ENCODE measurements around the gene PHETA2.
A peak's percentile ranks its signal among the peaks of the same experiment; 100 is the strongest.
"Not testable (repeated sequence)": the region's sequence is repeated elsewhere in the genome, so short reads cannot be mapped to it uniquely, and the experiment has no call there.

Gene PHETA2

DNA sequence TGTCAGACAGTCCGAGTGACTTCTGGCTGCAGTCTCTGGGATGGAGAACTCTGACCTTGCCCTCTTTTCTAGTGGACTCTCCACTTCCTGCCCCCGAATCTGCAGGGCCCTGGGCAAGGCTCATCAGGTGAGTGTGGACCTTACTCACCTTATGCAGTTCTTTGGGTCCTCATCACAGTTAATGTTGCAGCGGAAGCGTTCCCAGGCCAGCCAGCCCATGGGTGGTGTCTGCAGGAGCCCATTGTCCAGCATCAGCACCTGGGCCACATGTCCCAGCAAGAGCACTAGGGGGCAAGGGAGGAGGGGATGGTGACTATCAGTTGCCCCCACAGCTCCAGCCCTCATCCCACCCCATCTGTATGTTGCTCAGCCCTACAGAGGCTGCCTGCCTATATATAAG is 5.8 kb upstream of the PHETA2 start:
- in situ Hi-C loops (cut with MboI; ENCODE audit: low pct_unique_long_range_greater_than_20kb, low sequenced_read_pairs, unreplicated experiment): no loop called here
- no peak for DNase-seq (ENCODE audit: low spot score)
- TF ChIP-seq CTCF (IDR thresholded peaks at IDR 0.05; ENCODE audit: extremely low read depth, insufficient read depth, missing control alignments): no peak

- in situ Hi-C loops (cut with MboI; ENCODE audit: low pct_unique_long_range_greater_than_20kb, low sequenced_read_pairs, unreplicated experiment): loop anchor here (10.0 kb wide), 1 partner anchor 85 kb away; no protein-coding TSS in a partner anchor
- no peak for TF ChIP-seq CTCF (IDR thresholded peaks at IDR 0.05; ENCODE audit: extremely low read depth, insufficient read depth, missing control alignments)
- no peak for DNase-seq (ENCODE audit: low spot score)
These were observed 4.1 kb upstream of the PHETA2 start for GRCh38 chr22:42069801-42070516.

DNA sequence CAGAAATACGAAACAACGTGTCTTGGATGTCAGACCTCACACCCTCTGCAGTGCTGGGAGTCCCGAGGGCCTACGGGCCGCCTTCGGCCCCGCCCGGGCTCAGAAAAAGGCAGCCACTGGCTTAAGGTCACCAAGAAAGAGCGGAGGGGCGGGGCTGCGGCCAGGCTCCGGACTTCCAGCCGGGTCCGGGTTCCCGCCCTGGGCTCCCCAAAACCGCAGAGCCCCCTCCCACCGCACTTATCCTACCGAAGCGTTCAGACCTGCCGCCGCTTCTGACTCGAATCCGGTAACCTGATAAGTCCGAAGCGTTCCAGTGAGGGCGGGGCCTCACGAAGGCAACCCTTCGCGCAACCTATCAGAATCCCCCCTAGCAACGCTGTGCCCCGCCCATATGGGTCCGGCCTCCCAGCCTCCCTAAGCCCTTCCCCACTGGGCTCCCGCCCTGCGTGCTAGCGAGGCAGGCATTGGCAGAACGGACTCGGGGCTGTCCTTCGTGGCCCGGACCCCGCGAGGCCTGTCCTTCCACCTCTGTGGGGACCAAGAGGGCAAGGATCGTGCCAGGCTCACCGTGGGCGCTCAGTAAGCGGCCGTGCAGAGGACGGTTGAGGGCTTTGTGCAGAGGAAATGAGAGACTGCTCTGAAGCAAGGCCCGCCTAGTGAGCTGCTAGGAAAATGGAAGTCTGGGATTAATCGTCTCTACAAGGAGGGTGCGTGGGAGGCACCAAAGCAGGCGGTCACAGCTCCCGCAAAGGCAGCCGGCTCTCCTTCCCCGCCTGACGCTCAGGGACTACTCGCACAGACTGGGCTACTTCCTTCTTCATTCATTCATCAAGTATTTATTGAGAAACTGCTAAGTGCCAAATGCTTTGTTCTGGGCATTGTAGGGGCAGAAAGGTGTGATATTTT is 3.3 kb upstream of the PHETA2 start, which contains the start of gene NAGA:
Gene NAGA, minus strand, starts transcription at position 296 of the 906 bp plus-strand sequence. CDS start 515 bp downstream, outside the sequence.
- no peak for TF ChIP-seq CTCF (IDR thresholded peaks at IDR 0.05; ENCODE audit: extremely low read depth, insufficient read depth, missing control alignments)
- DNase-seq (ENCODE audit: low spot score): peak; percentile 96
- in situ Hi-C loops (cut with MboI; ENCODE audit: low pct_unique_long_range_greater_than_20kb, low sequenced_read_pairs, unreplicated experiment): loop anchor here (10.0 kb wide), 1 partner anchor 86 kb away; no protein-coding TSS in a partner anchor

DNA sequence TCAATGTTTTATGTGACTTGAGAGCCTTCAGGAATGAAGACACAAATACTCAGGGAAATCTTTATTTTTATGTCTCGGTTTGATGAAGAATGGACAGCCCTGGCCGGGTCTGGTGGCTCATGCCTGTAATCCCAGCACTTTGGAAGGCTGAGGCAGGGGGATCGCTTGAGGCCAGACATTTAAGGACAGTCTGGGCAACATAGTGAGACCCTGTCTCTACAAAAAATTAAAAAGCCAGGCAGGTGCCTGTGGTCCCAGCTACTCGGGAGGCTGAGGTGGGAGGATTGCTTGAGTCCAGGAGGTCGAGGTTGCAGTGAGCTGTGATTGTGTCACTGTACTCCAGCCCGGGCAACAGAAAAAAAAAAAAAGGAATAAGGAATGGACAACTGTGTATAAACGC is 2.5 kb upstream of the PHETA2 start:
- not testable (repeated sequence) for DNase-seq (ENCODE audit: low spot score)
- in situ Hi-C loops (cut with MboI; ENCODE audit: low pct_unique_long_range_greater_than_20kb, low sequenced_read_pairs, unreplicated experiment): loop anchor here (10.0 kb wide), 1 partner anchor 87 kb away; no protein-coding TSS in a partner anchor

- no peak for DNase-seq (ENCODE audit: low spot score)
- in situ Hi-C loops (cut with MboI; ENCODE audit: low pct_unique_long_range_greater_than_20kb, low sequenced_read_pairs, unreplicated experiment): loop anchor here (10.0 kb wide), 1 partner anchor 88 kb away; no protein-coding TSS in a partner anchor
- no peak for TF ChIP-seq CTCF (IDR thresholded peaks at IDR 0.05; ENCODE audit: extremely low read depth, insufficient read depth, missing control alignments)
These were observed 1.3 kb upstream of the PHETA2 start for GRCh38 chr22:42072606-42073330.

- no peak for DNase-seq (ENCODE audit: low spot score)
- no peak for TF ChIP-seq CTCF (IDR thresholded peaks at IDR 0.05; ENCODE audit: extremely low read depth, insufficient read depth, missing control alignments)
- in situ Hi-C loops (cut with MboI; ENCODE audit: low pct_unique_long_range_greater_than_20kb, low sequenced_read_pairs, unreplicated experiment): loop anchor here (10.0 kb wide), 1 partner anchor 89 kb away; no protein-coding TSS in a partner anchor
These were observed 417 bp upstream of the PHETA2 start for GRCh38 chr22:42073621-42074041.

All from GM13977 (cell line).